Retinal pigment epithelial cell (primary cell): Measurements from ENCODE around the gene LSM3.

Source experiments
- DNase-seq: peaks from one replicate; pipeline ENCODE4 v3.0.0-alpha.2; 2010; ENCODE audit warnings: low read depth
- H3K4me3 ChIP-seq: 2 replicates; pipeline ENCODE4 v1.5.1; 2011; ENCODE audit warnings: mild to moderate bottlenecking, low read length, control low read depth, moderate library complexity
- CTCF ChIP-seq: conservative IDR thresholded peaks from 2 replicates; pipeline ENCODE4 v1.5.1; 2011; ENCODE audit warnings: low read depth, low read length, control low read depth, inconsistent platforms

LSM3 gene

DNA sequence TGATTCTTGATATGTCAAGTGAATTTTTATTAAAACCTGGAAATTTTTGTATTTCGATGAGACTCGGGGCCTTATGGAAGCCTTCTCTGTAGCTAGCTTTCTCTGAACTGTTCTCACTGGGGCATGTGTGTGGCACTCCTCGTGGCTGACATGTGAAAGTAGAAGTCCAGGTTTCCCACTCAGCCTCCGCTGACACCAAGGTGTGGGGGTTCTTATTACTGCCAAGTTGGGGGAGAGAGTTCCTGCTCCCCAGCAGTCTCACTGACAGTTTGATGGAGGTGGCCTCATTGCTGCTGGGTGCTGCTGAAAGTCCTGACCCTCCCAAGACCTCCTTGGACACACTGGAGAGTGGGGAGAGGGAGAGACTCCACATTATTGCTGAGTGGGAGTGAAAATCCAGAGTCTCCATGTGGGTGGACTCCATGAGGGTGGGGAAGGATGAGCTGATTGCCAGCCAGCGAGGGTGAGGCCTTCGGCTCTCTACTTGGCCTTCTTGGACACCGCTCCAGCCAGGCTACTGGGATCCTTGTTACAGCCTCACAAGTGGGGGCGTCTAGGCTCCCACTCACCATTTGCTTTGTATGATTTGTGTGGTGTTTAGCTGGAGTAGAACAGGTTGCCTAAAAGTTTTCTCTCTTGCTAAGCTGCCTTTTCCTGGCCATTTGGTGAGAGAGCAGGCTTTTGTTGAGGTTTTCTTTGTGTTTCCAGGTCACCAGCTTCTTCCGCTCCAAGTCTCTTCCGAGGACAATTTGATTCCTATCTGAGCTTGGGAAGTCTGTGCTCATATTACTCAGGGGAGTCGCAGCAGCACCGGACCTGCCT, 64.1 kb downstream of the LSM3 start:
- TF ChIP-seq CTCF, result no peak
- no peak overlapping the region for H3K4me3 ChIP-seq
- no peak for DNase-seq

DNA sequence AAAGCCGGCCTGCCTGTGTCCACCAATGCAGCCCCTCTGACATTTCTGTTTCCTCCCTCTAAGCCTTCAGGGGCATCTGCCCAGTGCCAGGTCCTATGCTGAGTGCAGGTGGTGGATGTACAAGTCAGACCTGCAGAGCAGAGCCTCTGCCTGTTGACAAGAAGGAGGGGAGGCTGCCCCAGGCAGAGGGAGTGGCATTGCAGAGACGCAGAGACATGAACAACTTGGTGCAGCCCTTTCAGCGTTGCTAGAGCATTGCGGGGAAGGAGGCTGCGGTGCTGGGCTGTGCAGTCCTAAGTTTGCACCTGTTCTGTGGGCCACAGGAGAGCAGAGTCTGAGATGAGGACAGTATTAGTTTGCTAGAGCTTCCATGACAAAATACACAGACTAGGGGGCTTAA, 65.2 kb downstream of the LSM3 start:
- no peak for DNase-seq
- TF ChIP-seq CTCF, result no peak
- no peak overlapping the region for H3K4me3 ChIP-seq

- no peak for TF ChIP-seq CTCF
- no peak overlapping the region for H3K4me3 ChIP-seq
- no peak for DNase-seq
These were observed 66.1 kb downstream of the LSM3 start for GRCh38 chr3:14244521-14245247.

GRCh38 chr3:14245248-14245639, 66.6 kb downstream of the LSM3 start:
- TF ChIP-seq CTCF, result no peak
- DNase-seq, result no peak
- no peak overlapping the region for H3K4me3 ChIP-seq

DNA sequence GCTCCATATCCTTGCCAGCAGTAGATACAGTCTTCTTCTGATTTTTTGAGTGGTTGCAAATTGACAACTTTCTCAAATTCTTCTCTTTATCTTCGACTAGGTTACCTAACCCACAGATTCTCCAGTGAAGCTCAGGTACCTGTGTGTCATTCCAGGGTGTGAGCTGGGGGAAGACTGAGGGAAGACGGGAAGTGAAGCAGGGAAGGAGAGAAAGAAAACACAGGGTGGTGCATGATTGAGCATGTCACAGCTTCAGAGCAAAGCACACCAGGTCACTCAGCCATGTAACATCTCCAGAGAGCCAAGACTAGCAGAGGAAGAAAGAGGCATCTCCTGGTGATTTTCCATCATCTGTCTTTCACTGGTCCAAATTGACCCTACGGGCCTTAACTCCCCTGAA, 67.2 kb downstream of the LSM3 start:
- no peak for TF ChIP-seq CTCF
- no peak for DNase-seq
- no peak overlapping the region for H3K4me3 ChIP-seq

DNA sequence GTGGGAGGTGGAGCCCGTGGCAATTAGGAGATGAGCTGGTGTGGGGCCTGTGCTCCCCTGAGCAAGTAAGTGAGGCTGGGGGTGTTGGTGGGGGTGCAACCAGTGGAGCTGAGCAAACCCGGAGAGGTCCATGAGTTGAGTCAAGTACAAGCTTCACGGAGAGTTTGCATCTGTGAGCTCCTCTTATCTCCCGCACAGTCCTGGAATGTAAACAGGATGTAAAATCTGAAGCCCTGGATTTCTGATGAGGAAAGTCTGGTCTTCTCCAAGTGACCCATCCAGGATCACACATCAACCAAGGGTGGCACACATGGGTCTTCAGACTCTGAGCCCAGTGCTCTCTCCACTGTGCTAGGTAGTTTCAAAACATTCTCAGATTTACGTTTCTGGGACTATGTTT, 67.8 kb downstream of the LSM3 start:
- no peak for DNase-seq
- TF ChIP-seq CTCF, result no peak

DNA sequence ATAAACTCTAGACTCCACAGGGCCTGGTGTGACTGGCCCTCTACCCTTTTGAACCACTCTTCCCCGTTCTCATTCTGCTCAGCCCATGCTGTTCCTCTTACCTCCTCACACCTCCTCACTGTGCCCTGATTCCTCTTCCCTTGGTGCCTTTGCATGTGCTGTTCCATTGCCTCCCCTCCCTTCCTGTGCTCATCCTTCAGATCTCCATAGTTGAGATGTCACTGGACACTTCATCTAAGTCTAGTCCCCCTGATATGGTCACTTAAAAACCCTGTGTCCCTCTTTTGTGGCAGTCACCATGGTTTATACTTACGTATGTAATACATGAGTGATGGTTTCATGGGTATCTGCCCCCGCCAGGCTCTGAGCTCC, 69.8 kb downstream of the LSM3 start:
- no peak for TF ChIP-seq CTCF
- H3K4me3 ChIP-seq, result no peak overlapping the region
- DNase-seq, result no peak

More for the DNA sequence above, 67.8 kb downstream of the LSM3 start:
- H3K4me3 ChIP-seq, result no peak overlapping the region
